GM12873 (cell line): ENCODE measurements around the gene AP4E1.

Source experiments
- CTCF ChIP-seq: IDR thresholded peaks from 2 replicates; pipeline ENCODE4 v1.5.1; 2012; ENCODE audit warnings: low read depth, mild to moderate bottlenecking, moderate library complexity, low read length, control low read depth; ENCODE audit not compliant: insufficient read depth; ENCODE audit errors: missing control alignments

The AP4E1 gene

DNA sequence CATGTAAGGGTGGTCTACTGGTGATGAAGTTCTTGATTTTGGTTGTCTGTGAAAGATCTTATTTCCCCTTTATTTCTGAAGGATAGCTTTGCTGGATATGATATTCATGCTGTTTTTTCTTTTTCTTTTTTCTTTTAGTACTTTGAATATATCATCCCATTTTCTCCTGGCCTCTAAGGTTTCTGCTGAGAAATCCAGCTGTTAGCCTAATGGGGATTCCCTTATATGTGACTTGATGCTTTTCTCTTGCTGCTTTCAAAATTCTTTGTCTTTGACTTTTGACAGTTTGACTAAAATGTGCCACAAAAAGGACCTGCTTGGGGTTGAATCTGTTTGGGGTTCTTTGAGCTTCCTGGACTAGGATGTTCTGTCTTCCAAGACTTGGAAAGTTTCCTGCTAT, 62.6 kb downstream of the AP4E1 start:
- TF ChIP-seq CTCF: no peak

GRCh38 chr15:50971542-50971941, 63.1 kb downstream of the AP4E1 start:
- no peak for TF ChIP-seq CTCF

- no peak for TF ChIP-seq CTCF
Observed at GRCh38 chr15:50973605-50974004, 65.1 kb downstream of the AP4E1 start.

GRCh38 chr15:50977162-50977561, 68.7 kb downstream of the AP4E1 start:
- no peak for TF ChIP-seq CTCF

- no peak for TF ChIP-seq CTCF
Observed at GRCh38 chr15:50978580-50978979, 70.1 kb downstream of the AP4E1 start.

GRCh38 chr15:50979041-50979440, 70.6 kb downstream of the AP4E1 start:
- no peak for TF ChIP-seq CTCF

GRCh38 chr15:50993598-50993997, 85.1 kb downstream of the AP4E1 start:
- TF ChIP-seq CTCF: no peak
